SK-N-MC (cell line): ENCODE data around the gene ZNF652.

Source experiments
- EZH2 ChIP-seq: fragments of 200-600 bp; sonication (generic); IDR thresholded peaks from one replicate; pipeline ENCODE4 v1.6.1; 2017; ENCODE audit warnings: antibody characterized with exemption
- FOXP2 ChIP-seq: optimal IDR thresholded peaks from 2 replicates; pipeline ENCODE3; 2011; ENCODE audit warnings: mild to moderate bottlenecking, moderate library complexity; ENCODE audit not compliant: insufficient read depth; ENCODE audit errors: extremely low read length, control extremely low read depth
- POLR2AphosphoS5 ChIP-seq: IDR thresholded peaks from 2 replicates; pipeline ENCODE4 v1.6.1; 2012; ENCODE audit warnings: mild to moderate bottlenecking, low read depth, low read length, borderline replicate concordance

- TF ChIP-seq POLR2AphosphoS5 (no peak), EZH2 (no peak), FOXP2 (no peak)
These were observed 9.2 kb upstream of the ZNF652 start for GRCh38 chr17:49370971-49371834.
